GM23338 (cell line): ENCODE measurements around the gene C14orf93. TPM values are rescaled to one million over a fixed set of nuclear protein-coding genes. Genes with fewer than 3 reads are reported as not detected.

Experiments used
- CTCF ChIP-seq, 2 experiments: fragments of 200-600 bp in 1 of 2; sonication (generic) in 1 of 2; conservative IDR thresholded peaks; 2 replicates each; pipeline versions ENCODE4 v1.5.1 to v1.6.1; 2016 to 2017; ENCODE audit warnings: antibody characterized with exemption in 2 of 2, low read depth in 2 of 2, mild to moderate bottlenecking in 2 of 2, moderate library complexity in 1 of 2
- POLR2AphosphoS5 ChIP-seq: IDR thresholded peaks from 2 replicates; pipeline ENCODE4 v1.6.1; 2016; ENCODE audit warnings: antibody characterized with exemption, low read depth
- REST ChIP-seq: IDR thresholded peaks from one replicate; pipeline ENCODE4 v1.6.1; 2018; ENCODE audit warnings: antibody characterized with exemption; ENCODE audit not compliant: unreplicated experiment
- ZNF462 ChIP-seq: fragments of 250-450 bp; sonication (Bioruptor Pico); IDR thresholded peaks from 2 replicates; pipeline ENCODE4 v1.5.0; 2020; ENCODE audit warnings: mild to moderate bottlenecking, moderate library complexity
- polyA plus RNA-seq: library from polyadenylated mRNA; unstranded; fragments of >200 nt; fragmentation: Nextera tagmentation; extraction: Ambion mirVana; gene quantifications from 2 replicates; pipeline ENCODE4 v1.2.1, GENCODE V29; 2016
- total RNA-seq: library from RNA; depleted of rRNA; stranded (reverse); fragments of >200 nt; shearing (Covaris generic); gene quantifications from 2 replicates; pipeline ENCODE4 v1.2.3, GENCODE V29; 2014

The C14orf93 gene
- total and polyA plus RNA-seq, 2 experiments from 2014 or later = 3.5 to 11.7 TPM

- TF ChIP-seq ZNF462 (CRISPR knock-in tag) (no peak), POLR2AphosphoS5 (no peak), CTCF (conservative IDR thresholded peaks at IDR 0.05; ENCODE audit: low read depth in 2 of 2) (no peak), REST (no peak)
These were observed 10.5 kb upstream of the C14orf93 start (continued) for GRCh38 chr14:23020143-23021128.
